Measurements from ENCODE around the gene ARHGAP10.

ARHGAP10 gene

DNA sequence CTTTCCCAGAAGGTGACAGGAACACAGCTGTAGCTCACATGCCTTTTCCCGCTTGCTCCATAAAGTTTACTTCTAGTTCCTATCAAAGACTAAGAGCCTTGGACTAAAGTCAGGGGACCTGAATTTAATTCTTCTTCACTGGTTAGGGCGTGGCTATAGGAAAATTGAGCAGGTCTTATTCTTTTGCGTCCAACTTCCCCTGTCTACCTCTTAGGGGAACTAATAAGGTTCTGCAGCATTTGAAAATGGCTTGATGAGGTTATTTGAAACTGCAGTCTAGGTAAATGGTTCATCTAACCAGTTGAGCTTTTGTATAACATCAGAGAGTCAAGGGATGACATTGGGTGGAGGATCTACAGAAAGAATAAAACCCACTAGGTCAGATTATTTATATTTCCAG is 2.6 kb downstream of the ARHGAP10 start:
- Histone ChIP-seq H3K4me1 (ENCODE audit: control insufficient read depth, insufficient read depth, low read length) (peaks cover 64% of the 10 kb centered on the region), H3K27me3 (ENCODE audit: control insufficient read depth, insufficient read depth, low read length) (peaks cover 62% of the 10 kb centered on the region), H3K27ac (ENCODE audit: low read depth, low read length) (no peak overlapping the region), H3K4me3 (ENCODE audit: low read depth, low read length) (peak overlapping the region; percentile 87; the same call in 1 of the 2 replicates), H3K36me3 (ENCODE audit: control insufficient read depth, insufficient read depth, low read length) (no peaks in the 10 kb centered on the region), H3K9me3 (ENCODE audit: control insufficient read depth, insufficient read depth, low read length) (no peaks in the 10 kb centered on the region), H3K9ac (ENCODE audit: low read depth, low read length) (no peak overlapping the region)

DNA sequence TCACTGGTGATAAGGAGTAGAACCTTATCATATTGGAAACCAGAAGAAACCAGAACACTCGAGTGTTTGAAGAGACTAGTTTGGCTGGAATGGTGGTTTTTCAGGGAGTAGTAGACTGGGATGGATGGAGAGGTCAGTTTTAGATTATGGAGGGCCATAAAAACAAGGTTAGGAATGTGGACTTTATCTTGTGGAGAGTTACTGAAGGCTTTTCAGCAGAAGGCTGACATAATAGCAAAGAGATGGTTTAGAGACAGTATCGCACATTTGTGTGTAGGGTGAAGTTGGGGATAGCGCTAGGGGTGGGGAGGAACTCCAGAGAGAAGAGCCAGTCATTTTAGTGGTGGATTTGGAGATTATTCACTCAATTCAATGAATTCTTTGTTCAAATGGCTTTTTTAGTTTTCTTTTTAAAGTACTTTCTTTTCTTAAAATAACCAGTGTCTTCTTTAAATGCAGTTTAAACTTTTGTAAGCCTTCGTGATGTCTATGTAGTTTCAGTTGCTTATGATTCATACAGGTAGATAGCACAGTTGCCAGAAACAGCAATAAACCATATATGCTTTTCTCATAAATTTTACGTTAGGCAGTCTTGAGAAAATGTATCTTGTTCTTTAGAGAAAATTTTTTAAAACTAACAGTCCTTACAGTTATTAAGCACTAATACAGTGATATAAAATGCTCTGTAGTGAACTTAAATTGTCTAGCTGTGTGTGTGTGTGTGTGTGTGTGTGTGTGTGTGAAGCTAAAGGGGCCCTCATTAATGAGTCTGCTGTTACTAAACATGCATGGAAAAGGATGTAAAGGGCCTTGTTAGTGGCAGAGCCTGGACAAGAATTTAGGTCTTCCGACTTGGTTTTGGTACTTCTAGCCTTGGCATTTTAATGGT is 3.8 kb downstream of the ARHGAP10 start:
- H3K27ac ChIP-seq (ENCODE audit: low read depth, low read length), result peak overlapping the region; percentile 74
- no peak overlapping the region for H3K9ac ChIP-seq (ENCODE audit: low read depth, low read length)
- H3K4me3 ChIP-seq (ENCODE audit: low read depth, low read length), result no peak overlapping the region
- H3K9me3 ChIP-seq (ENCODE audit: control insufficient read depth, insufficient read depth, low read length), result no peaks in the 10 kb centered on the region
- peaks cover 58% of the 10 kb centered on the region for H3K4me1 ChIP-seq (ENCODE audit: control insufficient read depth, insufficient read depth, low read length)
- H3K36me3 ChIP-seq (ENCODE audit: control insufficient read depth, insufficient read depth, low read length), result no peaks in the 10 kb centered on the region
- peaks cover 51% of the 10 kb centered on the region for H3K27me3 ChIP-seq (ENCODE audit: control insufficient read depth, insufficient read depth, low read length)

DNA sequence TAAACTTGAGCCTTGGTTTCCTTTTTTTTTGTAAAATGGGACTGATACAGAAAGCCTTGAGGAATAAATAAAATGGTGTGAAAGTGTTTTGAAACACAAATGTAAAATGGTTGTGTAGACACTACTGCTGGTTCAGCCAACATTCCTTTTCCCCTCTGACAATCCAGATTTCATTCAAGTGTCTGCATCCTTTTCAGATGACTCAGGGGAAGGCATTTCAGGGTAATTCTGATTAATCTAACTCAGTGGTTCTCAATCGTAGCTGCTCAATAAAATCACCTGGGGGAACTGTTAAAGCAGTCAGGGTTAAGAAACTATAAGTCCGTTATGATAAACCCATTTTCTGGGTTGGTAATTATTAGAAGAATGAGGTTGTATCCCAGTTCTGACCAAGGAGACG is 4.6 kb downstream of the ARHGAP10 start:
- H3K9ac ChIP-seq (ENCODE audit: low read depth, low read length), result no peak overlapping the region
- no peaks in the 10 kb centered on the region for H3K36me3 ChIP-seq (ENCODE audit: control insufficient read depth, insufficient read depth, low read length)
- no peak overlapping the region for H3K4me3 ChIP-seq (ENCODE audit: low read depth, low read length)
- H3K9me3 ChIP-seq (ENCODE audit: control insufficient read depth, insufficient read depth, low read length), result no peaks in the 10 kb centered on the region
- H3K27me3 ChIP-seq (ENCODE audit: control insufficient read depth, insufficient read depth, low read length), result peaks cover 43% of the 10 kb centered on the region
- H3K27ac ChIP-seq (ENCODE audit: low read depth, low read length), result peak overlapping the region; percentile 74
- peaks cover 56% of the 10 kb centered on the region for H3K4me1 ChIP-seq (ENCODE audit: control insufficient read depth, insufficient read depth, low read length)

DNA sequence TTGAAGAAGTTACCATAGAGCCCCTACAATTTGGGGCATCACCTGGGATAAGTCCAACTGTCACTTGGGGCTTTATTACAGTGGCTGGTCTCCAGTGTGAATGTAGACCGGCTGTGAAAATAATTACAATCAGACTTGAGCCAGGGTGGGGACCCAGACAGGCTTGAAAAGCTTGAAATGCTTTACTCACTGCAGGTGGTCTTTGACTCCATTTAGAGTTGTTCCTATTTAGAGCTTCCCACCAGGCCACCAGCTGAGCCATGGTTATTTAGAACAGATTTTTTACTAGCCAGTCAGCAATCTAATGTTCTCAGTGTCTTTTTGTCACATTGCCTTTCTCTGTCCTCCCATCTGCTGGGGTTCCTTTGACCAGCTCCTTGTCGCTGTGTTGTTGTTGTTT is 5.7 kb downstream of the ARHGAP10 start:
- no peaks in the 10 kb centered on the region for H3K36me3 ChIP-seq (ENCODE audit: control insufficient read depth, insufficient read depth, low read length)
- no peak overlapping the region for H3K4me3 ChIP-seq (ENCODE audit: low read depth, low read length)
- peaks cover 63% of the 10 kb centered on the region for H3K4me1 ChIP-seq (ENCODE audit: control insufficient read depth, insufficient read depth, low read length)
- peak overlapping the region; percentile 82 for H3K27ac ChIP-seq (ENCODE audit: low read depth, low read length)
- H3K9ac ChIP-seq (ENCODE audit: low read depth, low read length), result no peak overlapping the region
- H3K27me3 ChIP-seq (ENCODE audit: control insufficient read depth, insufficient read depth, low read length), result peaks cover 36% of the 10 kb centered on the region
- no peaks in the 10 kb centered on the region for H3K9me3 ChIP-seq (ENCODE audit: control insufficient read depth, insufficient read depth, low read length)

DNA sequence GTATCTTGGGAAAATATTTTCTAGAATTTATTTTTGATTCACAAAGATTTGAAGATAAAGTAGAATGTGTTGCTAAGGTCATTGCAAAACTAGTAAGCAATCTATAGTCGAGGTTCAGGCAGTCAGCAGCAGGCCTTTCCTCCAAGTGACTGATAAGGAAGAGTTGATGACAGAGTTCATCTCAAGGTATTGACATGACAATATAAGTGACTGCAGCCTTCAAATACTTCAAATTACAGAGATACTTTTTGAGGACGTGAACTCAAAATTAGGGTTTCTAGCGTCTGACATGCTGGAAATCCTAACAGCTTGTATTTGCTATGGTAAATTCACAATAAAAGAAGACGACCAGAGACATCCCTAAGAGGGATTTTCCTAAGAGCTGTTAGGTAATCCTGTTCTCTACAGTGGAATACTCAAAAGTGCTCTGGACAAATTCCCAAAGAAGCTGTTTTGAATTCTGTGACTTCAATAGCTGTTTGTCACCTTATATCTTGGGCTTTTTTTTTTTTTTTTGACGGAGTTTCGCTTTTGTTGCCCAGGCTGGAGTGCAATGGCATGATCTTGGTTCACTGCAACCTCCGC is 7.4 kb downstream of the ARHGAP10 start:
- H3K4me1 ChIP-seq (ENCODE audit: control insufficient read depth, insufficient read depth, low read length), result peaks cover 48% of the 10 kb centered on the region
- H3K27ac ChIP-seq (ENCODE audit: low read depth, low read length), result no peak overlapping the region
- no peaks in the 10 kb centered on the region for H3K36me3 ChIP-seq (ENCODE audit: control insufficient read depth, insufficient read depth, low read length)
- H3K27me3 ChIP-seq (ENCODE audit: control insufficient read depth, insufficient read depth, low read length), result peaks cover 19% of the 10 kb centered on the region
- no peak overlapping the region for H3K9ac ChIP-seq (ENCODE audit: low read depth, low read length)
- no peaks in the 10 kb centered on the region for H3K9me3 ChIP-seq (ENCODE audit: control insufficient read depth, insufficient read depth, low read length)
- H3K4me3 ChIP-seq (ENCODE audit: low read depth, low read length), result no peak overlapping the region; the same call in 1 of the 2 replicates

DNA sequence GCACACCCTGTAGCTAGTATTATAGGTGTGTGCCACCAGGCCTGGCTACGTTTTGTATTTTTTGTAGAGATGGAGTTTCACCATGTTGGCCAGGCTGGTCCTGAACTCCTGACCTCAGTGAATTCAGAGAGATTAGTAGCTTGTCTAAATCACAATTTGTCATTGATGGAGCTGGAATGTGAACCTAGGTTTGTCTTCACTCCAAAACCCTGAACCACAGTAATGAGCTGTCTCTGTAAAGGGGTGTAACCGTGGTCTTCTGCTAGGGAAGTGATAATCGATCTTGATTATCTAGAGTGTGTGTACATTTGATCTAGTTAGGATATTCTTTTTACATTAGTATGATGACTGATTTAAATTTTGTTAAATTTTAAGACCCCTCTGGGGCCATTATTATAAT is 8.3 kb downstream of the ARHGAP10 start:
- no peaks in the 10 kb centered on the region for H3K36me3 ChIP-seq (ENCODE audit: control insufficient read depth, insufficient read depth, low read length)
- no peak overlapping the region for H3K27ac ChIP-seq (ENCODE audit: low read depth, low read length)
- H3K9ac ChIP-seq (ENCODE audit: low read depth, low read length), result no peak overlapping the region
- peaks cover 44% of the 10 kb centered on the region for H3K4me1 ChIP-seq (ENCODE audit: control insufficient read depth, insufficient read depth, low read length)
- peaks cover 11% of the 10 kb centered on the region for H3K27me3 ChIP-seq (ENCODE audit: control insufficient read depth, insufficient read depth, low read length)
- no peak overlapping the region for H3K4me3 ChIP-seq (ENCODE audit: low read depth, low read length)
- H3K9me3 ChIP-seq (ENCODE audit: control insufficient read depth, insufficient read depth, low read length), result no peaks in the 10 kb centered on the region

DNA sequence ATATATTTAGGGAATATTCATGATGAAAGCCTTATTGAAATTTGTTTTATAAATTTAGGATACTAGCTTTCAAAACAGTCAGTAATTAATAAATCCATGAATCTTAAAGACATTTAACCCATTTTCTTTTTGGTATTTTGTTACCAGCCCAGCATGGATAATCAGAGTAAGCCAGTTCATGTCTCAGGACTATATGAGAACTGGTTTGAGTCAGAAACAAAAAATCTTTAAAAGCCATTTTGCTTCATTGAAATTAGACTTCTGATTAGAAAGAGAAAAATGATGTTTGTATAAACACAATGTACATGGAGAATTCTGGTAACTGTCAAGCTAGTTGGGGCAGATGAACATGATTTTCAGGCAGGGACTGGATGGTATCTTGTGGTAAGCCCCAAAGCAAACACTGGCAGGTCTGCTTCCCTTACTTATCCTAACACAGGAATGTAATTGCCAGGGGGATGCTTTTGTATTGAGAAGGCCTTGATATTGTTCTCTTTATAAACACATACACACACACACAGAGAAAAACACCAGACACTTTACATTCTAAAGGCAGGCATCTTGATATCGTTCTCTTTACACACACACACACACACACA is 9.4 kb downstream of the ARHGAP10 start:
- Histone ChIP-seq H3K9me3 (ENCODE audit: control insufficient read depth, insufficient read depth, low read length) (no peaks in the 10 kb centered on the region), H3K4me3 (ENCODE audit: low read depth, low read length) (no peak overlapping the region), H3K9ac (ENCODE audit: low read depth, low read length) (no peak overlapping the region), H3K4me1 (ENCODE audit: control insufficient read depth, insufficient read depth, low read length) (peaks cover 33% of the 10 kb centered on the region), H3K36me3 (ENCODE audit: control insufficient read depth, insufficient read depth, low read length) (no peaks in the 10 kb centered on the region), H3K27ac (ENCODE audit: low read depth, low read length) (no peak overlapping the region), H3K27me3 (ENCODE audit: control insufficient read depth, insufficient read depth, low read length) (no peaks in the 10 kb centered on the region; the same call in 1 of the 2 replicates)

DNA sequence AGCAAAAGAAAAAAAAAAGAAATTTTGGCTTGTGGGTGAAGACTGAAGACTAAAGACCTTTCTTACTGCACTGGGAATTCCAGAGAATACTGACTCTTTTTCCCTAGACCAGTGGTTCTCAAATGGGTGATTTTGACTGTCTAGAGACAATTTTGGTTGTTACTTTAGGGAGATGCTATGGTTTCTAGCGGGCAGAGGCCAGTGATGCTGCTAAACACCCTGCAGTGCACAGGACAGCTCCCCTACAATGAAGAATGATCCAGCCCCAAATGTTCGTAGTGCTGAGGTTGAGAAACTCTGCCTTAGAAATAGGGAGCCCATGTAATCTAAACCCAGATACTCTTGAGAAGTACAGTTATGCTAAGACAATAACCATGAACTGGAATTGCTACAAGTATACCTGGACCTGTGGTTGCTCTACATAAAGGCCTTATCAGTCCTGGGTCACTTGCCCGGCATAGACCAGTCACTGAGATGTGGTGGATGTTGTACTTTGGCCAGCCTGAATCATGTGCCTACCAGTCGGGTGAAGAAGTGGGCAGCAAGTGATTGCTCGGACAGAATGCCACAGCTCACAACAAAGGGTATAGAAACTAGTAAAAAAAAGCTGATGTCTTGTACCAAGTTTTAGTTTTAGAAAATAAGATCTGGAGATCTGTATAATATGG is 16.0 kb downstream of the ARHGAP10 start:
- Histone ChIP-seq H3K27me3 (ENCODE audit: control insufficient read depth, insufficient read depth, low read length) (no peaks in the 10 kb centered on the region), H3K9ac (ENCODE audit: low read depth, low read length) (no peak overlapping the region), H3K36me3 (ENCODE audit: control insufficient read depth, insufficient read depth, low read length) (no peaks in the 10 kb centered on the region), H3K4me1 (ENCODE audit: control insufficient read depth, insufficient read depth, low read length) (peaks cover 8% of the 10 kb centered on the region; the same call in 1 of the 2 replicates), H3K4me3 (ENCODE audit: low read depth, low read length) (no peak overlapping the region), H3K9me3 (ENCODE audit: control insufficient read depth, insufficient read depth, low read length) (no peaks in the 10 kb centered on the region), H3K27ac (ENCODE audit: low read depth, low read length) (no peak overlapping the region)

DNA sequence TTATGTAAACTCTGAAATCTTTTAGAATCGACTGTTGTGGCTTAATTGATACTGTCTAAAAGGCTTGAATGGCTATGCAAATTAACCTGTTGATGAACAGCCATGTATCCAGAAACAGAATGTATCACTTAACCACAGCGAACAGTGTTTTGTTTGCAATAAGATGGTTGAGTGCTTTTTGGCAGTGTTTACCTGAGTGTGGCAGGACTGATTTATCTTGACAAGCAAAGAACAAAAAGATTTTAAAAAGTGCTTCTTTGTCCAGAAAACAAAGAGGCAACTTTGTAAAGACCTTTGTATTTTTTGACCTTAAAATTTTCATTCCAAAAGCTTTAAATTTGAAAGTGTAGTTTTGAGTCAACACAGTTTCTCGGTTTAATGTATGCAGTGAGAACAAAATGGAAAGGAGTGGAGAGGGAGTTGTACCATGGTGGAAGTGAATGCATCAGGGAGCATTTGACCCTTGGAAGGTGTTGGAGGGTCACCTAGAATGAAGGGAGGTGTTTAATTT is 18.0 kb downstream of the ARHGAP10 start:
- Histone ChIP-seq H3K4me3 (ENCODE audit: low read depth, low read length) (no peak overlapping the region), H3K4me1 (ENCODE audit: control insufficient read depth, insufficient read depth, low read length) (peaks cover 21% of the 10 kb centered on the region), H3K9ac (ENCODE audit: low read depth, low read length) (no peak overlapping the region)

DNA sequence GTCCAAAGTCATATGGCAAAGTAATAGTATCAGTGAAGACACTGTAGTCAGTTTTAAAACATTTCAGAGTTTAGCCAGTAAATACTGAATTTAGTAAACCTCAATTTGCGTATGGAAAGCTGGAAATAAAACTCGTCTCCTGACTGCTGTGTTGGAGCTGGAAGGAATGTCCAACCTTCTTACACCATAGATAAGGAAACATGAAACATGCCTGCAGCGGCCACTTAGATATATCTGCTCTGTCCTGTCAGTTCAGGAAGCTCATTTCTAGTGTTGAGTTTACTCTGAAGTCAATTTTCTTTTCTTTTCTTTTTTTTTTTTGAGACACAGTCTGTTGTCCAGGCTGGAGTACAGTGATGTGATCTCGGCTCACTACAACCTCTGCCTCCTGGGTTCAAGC is 21.2 kb downstream of the ARHGAP10 start:
- Histone ChIP-seq H3K27ac (ENCODE audit: low read depth, low read length) (no peak overlapping the region), H3K4me3 (ENCODE audit: low read depth, low read length) (no peak overlapping the region), H3K4me1 (ENCODE audit: control insufficient read depth, insufficient read depth, low read length) (peaks cover 25% of the 10 kb centered on the region), H3K9ac (ENCODE audit: low read depth, low read length) (no peak overlapping the region), H3K27me3 (ENCODE audit: control insufficient read depth, insufficient read depth, low read length) (no peaks in the 10 kb centered on the region), H3K36me3 (ENCODE audit: control insufficient read depth, insufficient read depth, low read length) (no peaks in the 10 kb centered on the region), H3K9me3 (ENCODE audit: control insufficient read depth, insufficient read depth, low read length) (no peaks in the 10 kb centered on the region)

More for the DNA sequence above, 18.0 kb downstream of the ARHGAP10 start:
- no peaks in the 10 kb centered on the region for H3K36me3 ChIP-seq (ENCODE audit: control insufficient read depth, insufficient read depth, low read length)
- H3K27me3 ChIP-seq (ENCODE audit: control insufficient read depth, insufficient read depth, low read length), result no peaks in the 10 kb centered on the region
- H3K9me3 ChIP-seq (ENCODE audit: control insufficient read depth, insufficient read depth, low read length), result no peaks in the 10 kb centered on the region
- no peak overlapping the region for H3K27ac ChIP-seq (ENCODE audit: low read depth, low read length)
